ENCODE results near the gene C1orf50. TPM values are rescaled to one million over a fixed set of nuclear protein-coding genes. Genes with fewer than 3 reads are reported as not detected.

Gene C1orf50
- total RNA-seq, 1 experiment from 2014 or later: 3.4 TPM

DNA sequence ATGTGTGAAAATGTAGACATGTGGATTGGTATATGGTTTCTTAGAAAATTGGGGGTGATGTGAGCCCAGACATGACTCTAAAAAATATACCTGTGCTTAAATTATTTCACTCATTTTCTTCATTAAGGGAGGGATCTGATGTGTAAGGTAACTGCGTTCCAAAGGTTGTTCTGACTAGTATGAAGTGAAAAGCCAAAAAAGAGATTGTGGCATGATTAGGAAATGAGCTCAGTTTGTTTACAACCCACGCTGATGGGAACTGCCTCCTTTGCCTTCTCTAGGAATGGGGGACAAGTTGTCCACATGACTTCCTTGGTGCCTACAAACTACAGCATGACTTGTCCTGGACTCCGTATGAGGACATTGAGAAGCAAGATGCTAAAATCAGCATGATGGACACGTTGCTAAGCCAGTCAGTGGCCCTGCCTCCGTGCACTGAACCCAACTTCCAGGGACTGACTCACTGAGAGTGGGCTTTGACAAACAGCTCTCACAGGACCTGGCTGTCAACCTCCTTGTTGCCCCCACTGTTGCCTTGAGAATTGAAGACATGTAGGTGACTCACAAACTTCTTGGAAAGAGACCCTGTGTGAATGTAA lies 8.0 kb downstream of the C1orf50 start:
- Histone ChIP-seq H3K4me3 (ENCODE audit: low read length) (no peak overlapping the region), H3K79me2 (ENCODE audit: low read length) (peaks cover 28% of the 10 kb centered on the region), H3K36me3 (ENCODE audit: low read depth, low read length) (peaks cover 31% of the 10 kb centered on the region), H3K27me3 (ENCODE audit: low read length) (no peaks in the 10 kb centered on the region), H3K9me3 (ENCODE audit: low read length) (no peaks in the 10 kb centered on the region), H3K9me2 (replicated peaks; ENCODE audit: low read length) (no peaks in the 10 kb centered on the region), H3K4me1 (ENCODE audit: insufficient read depth, low read length) (no peaks in the 10 kb centered on the region), H3K27ac (ENCODE audit: low read length) (no peak overlapping the region), H3K9ac (ENCODE audit: low read length) (no peak overlapping the region), H3K4me2 (ENCODE audit: low read length) (no peak overlapping the region), H3F3A (ENCODE audit: low read length, unreplicated experiment) (no peaks in the 10 kb centered on the region), H2AFZ (ENCODE audit: low read length) (no peak overlapping the region), H4K20me1 (ENCODE audit: low read length) (no peaks in the 10 kb centered on the region)
- POLR2A ChIA-PET (ENCODE audit: unreplicated experiment): no interaction called here
- ATAC-seq: no peak
- intact Hi-C loops (cut with micrococcal nuclease): no loop called here
- DNase-seq: no peak
- BruUV-seq (replicated peaks): no TSS peak
- TF ChIP-seq EZH2 (IDR thresholded peaks at IDR 0.05; ENCODE audit: low read length, unreplicated experiment) (no peak), EZH2phosphoT487 (IDR thresholded peaks at IDR 0.05; ENCODE audit: borderline replicate concordance, low read length) (no peak)
- TF ChIP-seq, protein P1, sequence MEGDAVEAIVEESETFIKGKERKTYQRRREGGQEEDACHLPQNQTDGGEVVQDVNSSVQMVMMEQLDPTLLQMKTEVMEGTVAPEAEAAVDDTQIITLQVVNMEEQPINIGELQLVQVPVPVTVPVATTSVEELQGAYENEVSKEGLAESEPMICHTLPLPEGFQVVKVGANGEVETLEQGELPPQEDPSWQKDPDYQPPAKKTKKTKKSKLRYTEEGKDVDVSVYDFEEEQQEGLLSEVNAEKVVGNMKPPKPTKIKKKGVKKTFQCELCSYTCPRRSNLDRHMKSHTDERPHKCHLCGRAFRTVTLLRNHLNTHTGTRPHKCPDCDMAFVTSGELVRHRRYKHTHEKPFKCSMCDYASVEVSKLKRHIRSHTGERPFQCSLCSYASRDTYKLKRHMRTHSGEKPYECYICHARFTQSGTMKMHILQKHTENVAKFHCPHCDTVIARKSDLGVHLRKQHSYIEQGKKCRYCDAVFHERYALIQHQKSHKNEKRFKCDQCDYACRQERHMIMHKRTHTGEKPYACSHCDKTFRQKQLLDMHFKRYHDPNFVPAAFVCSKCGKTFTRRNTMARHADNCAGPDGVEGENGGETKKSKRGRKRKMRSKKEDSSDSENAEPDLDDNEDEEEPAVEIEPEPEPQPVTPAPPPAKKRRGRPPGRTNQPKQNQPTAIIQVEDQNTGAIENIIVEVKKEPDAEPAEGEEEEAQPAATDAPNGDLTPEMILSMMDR (conservative IDR thresholded peaks at IDR 0.05; ENCODE audit: low read depth, low read length): no peak
- CTCF ChIA-PET: no interaction called here

DNA sequence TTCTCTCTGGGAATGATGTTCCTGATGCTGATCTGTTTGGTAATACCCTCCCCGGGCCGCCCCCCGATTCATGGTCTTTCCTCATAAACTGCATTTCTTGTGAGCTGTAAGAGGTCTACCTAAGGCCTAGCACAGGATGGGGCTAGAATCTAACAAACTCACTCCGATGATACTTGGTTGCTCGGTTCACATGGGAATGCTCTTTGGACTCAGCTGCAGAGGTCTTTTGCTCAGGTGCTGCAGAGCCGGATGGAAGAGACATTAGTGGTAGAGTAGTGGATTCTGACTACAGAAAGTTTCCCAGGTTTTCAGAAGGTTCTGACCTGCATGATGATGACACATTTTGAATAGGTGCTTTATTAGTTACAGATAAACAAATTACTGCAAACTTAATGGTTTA lies 9.5 kb downstream of the C1orf50 start:
- CTCF ChIA-PET: no interaction called here

More for the DNA sequence above, 9.5 kb downstream of the C1orf50 start:
- Histone ChIP-seq H4K20me1 (ENCODE audit: low read length) (no peaks in the 10 kb centered on the region), H2AFZ (ENCODE audit: low read length) (no peak overlapping the region), H3K9me2 (replicated peaks; ENCODE audit: low read length) (no peaks in the 10 kb centered on the region), H3K27me3 (ENCODE audit: low read length) (no peaks in the 10 kb centered on the region), H3K9me3 (ENCODE audit: low read length) (no peaks in the 10 kb centered on the region), H3K9ac (ENCODE audit: low read length) (no peak overlapping the region), H3K79me2 (ENCODE audit: low read length) (peaks cover 14% of the 10 kb centered on the region), H3K36me3 (ENCODE audit: low read depth, low read length) (peaks cover 28% of the 10 kb centered on the region), H3K27ac (ENCODE audit: low read length) (no peak overlapping the region), H3K4me2 (ENCODE audit: low read length) (no peak overlapping the region), H3K4me1 (ENCODE audit: insufficient read depth, low read length) (no peaks in the 10 kb centered on the region), H3K4me3 (ENCODE audit: low read length) (no peak overlapping the region), H3F3A (ENCODE audit: low read length, unreplicated experiment) (no peaks in the 10 kb centered on the region)
- TF ChIP-seq, protein P1 (conservative IDR thresholded peaks at IDR 0.05; ENCODE audit: low read depth, low read length): no peak
- TF ChIP-seq EZH2phosphoT487 (IDR thresholded peaks at IDR 0.05; ENCODE audit: borderline replicate concordance, low read length) (no peak), EZH2 (IDR thresholded peaks at IDR 0.05; ENCODE audit: low read length, unreplicated experiment) (no peak)
- DNase-seq (no peak), ATAC-seq (no peak)
- intact Hi-C loops (cut with micrococcal nuclease): no loop called here
- POLR2A ChIA-PET (ENCODE audit: unreplicated experiment): interaction anchor here (0.6 kb wide), 1 partner anchor 40 kb away, joined by 4 read pairs; the partner anchor contains the start of gene ERMAP
- BruUV-seq (replicated peaks): no TSS peak

All from PC-3 (cell line).